KOPT-K1 (cell line): Measurements from ENCODE around the gene G6PC3.
A peak's percentile ranks its signal among the peaks of the same experiment; 100 is the strongest.

Experiments used
- H3K27ac ChIP-seq: fragments of 200-600 bp; sonication (generic); 2 replicates; pipeline ENCODE4 v1.5.1; 2016; ENCODE audit warnings: antibody characterized with exemption, mild to moderate bottlenecking, low read depth, low read length; ENCODE audit not compliant: poor library complexity, severe bottlenecking
- H3K36me3 ChIP-seq: fragments of 200-600 bp; sonication (generic); 2 replicates; pipeline ENCODE4 v1.5.1; 2017; ENCODE audit warnings: antibody characterized with exemption, mild to moderate bottlenecking, low read length, moderate library complexity; ENCODE audit not compliant: insufficient read depth
- H3K9me3 ChIP-seq: fragments of 200-600 bp; sonication (generic); 2 replicates; pipeline ENCODE4 v1.5.1; 2017; ENCODE audit warnings: antibody characterized with exemption, low read length, mild to moderate bottlenecking; ENCODE audit not compliant: insufficient read depth, poor library complexity, severe bottlenecking

Gene G6PC3

DNA sequence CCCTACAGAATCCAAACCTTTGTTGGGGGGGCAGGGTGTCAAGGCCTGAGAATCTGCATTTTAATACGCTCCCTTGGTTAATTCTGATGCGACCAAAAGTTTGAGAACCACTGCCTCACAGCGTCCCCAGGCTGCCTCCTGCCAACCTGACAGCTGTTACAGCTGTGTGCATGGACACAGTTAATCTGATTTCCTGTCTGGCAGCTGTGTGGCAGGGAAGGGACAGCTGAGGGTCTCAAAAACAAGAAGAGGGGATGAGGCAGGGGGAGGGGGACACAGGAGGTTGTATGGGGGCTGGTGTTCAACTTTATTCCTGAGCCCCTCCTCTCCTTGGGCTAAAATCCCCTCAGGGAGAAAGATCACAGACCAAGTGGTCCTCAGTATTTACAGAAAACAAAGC is 35.4 kb downstream of the G6PC3 start:
- Histone ChIP-seq H3K36me3 (no peaks in the 10 kb centered on the region), H3K27ac (no peak overlapping the region), H3K9me3 (no peaks in the 10 kb centered on the region)

DNA sequence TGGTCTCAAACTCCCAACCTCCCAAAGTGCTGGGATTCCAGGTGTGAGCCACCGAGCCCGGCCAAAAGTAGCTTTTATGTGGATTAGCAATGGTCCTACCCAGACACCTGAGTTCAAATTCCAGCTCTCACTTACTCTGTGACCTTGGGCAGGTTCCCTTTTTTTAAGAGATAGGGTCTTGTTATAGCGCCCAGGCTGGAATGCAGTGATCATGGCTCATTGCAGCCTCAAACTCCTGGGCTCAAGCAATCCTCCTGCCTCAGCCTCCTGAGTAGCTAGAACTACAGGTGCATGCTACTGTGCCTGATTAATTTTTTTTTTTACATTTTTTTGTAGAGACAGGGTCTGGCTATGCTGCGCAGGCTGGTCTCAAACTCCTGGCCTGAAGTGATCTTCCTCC is 36.3 kb downstream of the G6PC3 start:
- Histone ChIP-seq H3K36me3 (no peaks in the 10 kb centered on the region), H3K9me3 (no peaks in the 10 kb centered on the region), H3K27ac (no peak overlapping the region)

DNA sequence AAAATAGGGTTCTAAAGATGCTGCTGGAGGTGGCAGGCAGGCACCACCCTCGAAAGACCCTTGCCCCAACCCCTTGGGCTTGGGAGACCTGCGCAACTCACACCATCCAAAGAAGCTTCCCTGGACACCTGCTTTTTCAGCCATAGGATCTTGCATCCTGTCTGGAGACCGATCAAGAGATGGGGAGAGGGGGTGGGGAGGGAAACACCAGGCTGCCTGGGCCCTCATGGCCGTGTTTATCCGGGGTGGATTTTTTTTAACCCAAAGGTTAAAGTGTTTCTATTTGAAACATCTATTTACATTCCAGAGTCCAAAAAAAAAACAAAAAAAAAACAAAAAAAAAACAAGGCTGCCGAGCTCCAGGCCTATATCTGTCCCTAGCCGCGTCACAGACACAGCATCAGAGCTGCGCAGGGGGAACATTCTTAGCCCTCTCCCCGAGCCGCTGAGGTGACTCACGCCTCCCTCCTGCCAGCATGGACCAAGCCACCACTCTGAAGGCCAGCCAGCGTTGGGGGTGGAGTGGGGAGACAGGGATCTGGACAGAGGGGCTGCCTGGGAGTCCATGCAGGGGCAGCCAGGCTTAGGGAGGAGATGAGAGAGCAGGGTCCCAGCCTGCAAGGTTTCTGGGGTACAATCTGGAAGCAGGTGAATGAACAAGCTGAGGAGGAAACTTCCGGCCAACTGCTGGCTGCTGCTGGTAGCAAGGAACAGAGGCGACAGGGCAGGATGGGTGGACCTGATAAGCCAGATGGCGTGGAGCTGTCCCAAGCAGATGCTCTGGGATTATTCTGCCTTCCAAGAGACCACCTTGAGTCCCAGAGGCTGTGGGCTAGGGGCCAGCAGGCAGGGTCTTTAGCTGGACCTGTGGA is 38.1 kb downstream of the G6PC3 start:
- Histone ChIP-seq H3K36me3 (no peaks in the 10 kb centered on the region), H3K27ac (no peak overlapping the region), H3K9me3 (no peaks in the 10 kb centered on the region)

GRCh38 chr17:44109312-44109630 is 38.7 kb downstream of the G6PC3 start:
- Histone ChIP-seq H3K27ac (no peak overlapping the region), H3K9me3 (no peaks in the 10 kb centered on the region), H3K36me3 (no peaks in the 10 kb centered on the region)

- peak overlapping the region; percentile 49 for H3K27ac ChIP-seq
- no peaks in the 10 kb centered on the region for H3K36me3 ChIP-seq
Observed at GRCh38 chr17:44110011-44110686, 39.6 kb downstream of the G6PC3 start.

GRCh38 chr17:44110823-44111633 is 40.5 kb downstream of the G6PC3 start:
- peak overlapping the region; percentile 49 for H3K27ac ChIP-seq
- H3K9me3 ChIP-seq, result no peaks in the 10 kb centered on the region
- H3K36me3 ChIP-seq, result no peaks in the 10 kb centered on the region

More at GRCh38 chr17:44110011-44110686, 39.6 kb downstream of the G6PC3 start:
- no peaks in the 10 kb centered on the region for H3K9me3 ChIP-seq

DNA sequence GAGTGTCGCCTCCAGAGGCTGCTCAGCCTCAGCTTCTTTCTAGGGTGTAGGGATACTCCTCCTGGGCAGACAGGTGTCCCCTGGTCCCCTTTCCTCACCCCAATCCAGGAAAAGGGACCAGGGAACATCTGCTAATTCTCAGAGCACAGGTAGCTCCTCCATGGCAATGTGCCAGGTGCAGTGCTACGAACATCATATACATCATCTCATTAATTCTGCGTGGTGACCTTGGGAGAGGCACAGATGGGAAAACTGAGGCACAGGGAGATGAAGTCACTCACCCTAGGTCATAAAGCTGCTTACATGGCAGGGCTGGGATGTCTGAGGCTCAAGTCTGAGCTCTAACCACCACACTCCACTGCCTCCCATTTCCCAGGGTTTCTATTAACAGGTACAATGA is 41.2 kb downstream of the G6PC3 start:
- Histone ChIP-seq H3K9me3 (no peaks in the 10 kb centered on the region), H3K36me3 (no peaks in the 10 kb centered on the region), H3K27ac (peak overlapping the region; percentile 49)

- Histone ChIP-seq H3K27ac (no peak overlapping the region), H3K9me3 (no peaks in the 10 kb centered on the region), H3K36me3 (no peaks in the 10 kb centered on the region)
Observed at GRCh38 chr17:44112284-44113280, 42.0 kb downstream of the G6PC3 start.

DNA sequence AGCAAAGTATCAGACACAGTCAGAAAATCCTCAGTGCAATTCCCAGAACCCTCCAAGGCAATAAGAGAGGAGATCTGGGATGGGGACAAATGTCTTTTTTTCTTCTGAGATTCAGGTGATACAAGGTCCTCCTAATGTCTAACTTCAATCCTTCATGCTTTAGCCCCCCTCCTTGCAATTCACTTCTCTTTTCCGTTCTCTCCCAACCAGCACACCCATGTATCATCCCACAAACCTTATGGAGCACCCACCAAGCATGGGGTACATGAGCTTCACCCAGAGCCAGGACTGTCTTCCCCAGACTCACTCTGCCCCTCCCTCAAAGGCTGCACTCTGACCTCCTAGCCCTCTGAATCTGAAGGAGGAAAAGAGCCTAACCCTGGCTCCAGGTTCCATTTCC is 42.8 kb downstream of the G6PC3 start:
- H3K27ac ChIP-seq, result no peak overlapping the region
- H3K36me3 ChIP-seq, result no peaks in the 10 kb centered on the region

GRCh38 chr17:44113868-44114840 is 43.6 kb downstream of the G6PC3 start:
- Histone ChIP-seq H3K36me3 (no peaks in the 10 kb centered on the region), H3K27ac (no peak overlapping the region), H3K9me3 (no peaks in the 10 kb centered on the region)

More for the DNA sequence above, 42.8 kb downstream of the G6PC3 start:
- H3K9me3 ChIP-seq, result no peaks in the 10 kb centered on the region

- Histone ChIP-seq H3K27ac (no peak overlapping the region), H3K9me3 (no peaks in the 10 kb centered on the region)
Observed at GRCh38 chr17:44115585-44116415, 45.3 kb downstream of the G6PC3 start.

DNA sequence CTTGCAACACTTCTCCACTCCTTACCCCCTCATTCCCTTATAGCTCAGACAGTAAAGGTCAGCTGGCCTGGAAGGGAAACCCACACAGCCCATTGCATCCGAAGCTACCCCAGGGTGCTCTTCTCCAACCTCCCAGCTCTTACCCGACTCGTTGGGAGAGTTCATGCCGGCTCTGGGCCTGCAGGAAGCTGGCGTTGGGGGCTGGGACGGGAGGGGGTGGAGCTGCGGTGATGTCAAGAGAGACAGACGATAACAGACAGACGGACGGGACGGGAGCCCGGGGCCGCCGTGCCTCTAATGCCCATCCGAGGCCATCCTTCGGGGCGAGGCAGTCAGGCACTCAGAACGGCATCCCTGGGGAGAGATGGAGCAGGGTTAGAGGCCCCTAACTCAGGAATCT is 46.8 kb downstream of the G6PC3 start:
- no peak overlapping the region for H3K27ac ChIP-seq
- no peaks in the 10 kb centered on the region for H3K9me3 ChIP-seq
- H3K36me3 ChIP-seq, result no peaks in the 10 kb centered on the region

More at GRCh38 chr17:44115585-44116415, 45.3 kb downstream of the G6PC3 start:
- H3K36me3 ChIP-seq, result no peaks in the 10 kb centered on the region
